ENCODE measurements around the gene HLCS. TPM values are rescaled to one million over a fixed set of nuclear protein-coding genes. Genes with fewer than 3 reads are reported as not detected.

The HLCS gene
- polyA plus RNA-seq, 1 experiment, result 22.3 TPM

DNA sequence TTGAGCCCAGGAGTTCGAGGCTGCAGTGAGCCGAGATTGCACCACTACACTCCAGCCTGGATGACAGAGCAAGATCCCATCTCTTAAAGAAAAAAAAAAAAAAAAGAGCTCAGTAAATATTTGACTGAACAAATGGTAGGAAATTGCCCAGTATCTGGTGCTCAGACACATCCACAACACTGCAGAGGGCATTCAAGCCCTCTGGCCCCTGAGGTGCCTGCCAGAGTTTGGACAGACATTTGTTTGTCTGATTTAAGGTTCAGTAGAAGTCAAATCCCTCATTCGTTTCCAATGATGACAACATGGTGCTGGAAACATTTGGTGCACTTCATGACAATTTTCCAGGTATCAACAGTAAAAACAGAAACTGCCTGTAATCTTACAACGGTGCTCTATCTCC lies 86.6 kb downstream of the HLCS start:
- DNase-seq (ENCODE audit: low read depth, low spot score), result no peak
- ChIA-PET POLR2A (no interaction called here), CTCF (interaction anchor here (0.5 to 1.6 kb wide), 4 partner anchors 10 to 126 kb away, joined by 3 to 4 read pairs (median 4); partner anchors contain the start of gene RIPPLY3)
- H3K27me3 ChIP-seq (ENCODE audit: control insufficient read depth, insufficient read depth, low read length), result no peaks in the 10 kb centered on the region
- H3K4me3 ChIP-seq (ENCODE audit: low read depth, low read length), result no peak overlapping the region
- H3K27ac ChIP-seq (ENCODE audit: low read depth, low read length), result no peak overlapping the region
- TF ChIP-seq, protein P1, sequence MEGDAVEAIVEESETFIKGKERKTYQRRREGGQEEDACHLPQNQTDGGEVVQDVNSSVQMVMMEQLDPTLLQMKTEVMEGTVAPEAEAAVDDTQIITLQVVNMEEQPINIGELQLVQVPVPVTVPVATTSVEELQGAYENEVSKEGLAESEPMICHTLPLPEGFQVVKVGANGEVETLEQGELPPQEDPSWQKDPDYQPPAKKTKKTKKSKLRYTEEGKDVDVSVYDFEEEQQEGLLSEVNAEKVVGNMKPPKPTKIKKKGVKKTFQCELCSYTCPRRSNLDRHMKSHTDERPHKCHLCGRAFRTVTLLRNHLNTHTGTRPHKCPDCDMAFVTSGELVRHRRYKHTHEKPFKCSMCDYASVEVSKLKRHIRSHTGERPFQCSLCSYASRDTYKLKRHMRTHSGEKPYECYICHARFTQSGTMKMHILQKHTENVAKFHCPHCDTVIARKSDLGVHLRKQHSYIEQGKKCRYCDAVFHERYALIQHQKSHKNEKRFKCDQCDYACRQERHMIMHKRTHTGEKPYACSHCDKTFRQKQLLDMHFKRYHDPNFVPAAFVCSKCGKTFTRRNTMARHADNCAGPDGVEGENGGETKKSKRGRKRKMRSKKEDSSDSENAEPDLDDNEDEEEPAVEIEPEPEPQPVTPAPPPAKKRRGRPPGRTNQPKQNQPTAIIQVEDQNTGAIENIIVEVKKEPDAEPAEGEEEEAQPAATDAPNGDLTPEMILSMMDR (IDR thresholded peaks at IDR 0.05; ENCODE audit: low read depth, low read length), result no peak
- H3K9me3 ChIP-seq (ENCODE audit: control insufficient read depth, insufficient read depth, low read length), result peaks cover 15% of the 10 kb centered on the region

DNA sequence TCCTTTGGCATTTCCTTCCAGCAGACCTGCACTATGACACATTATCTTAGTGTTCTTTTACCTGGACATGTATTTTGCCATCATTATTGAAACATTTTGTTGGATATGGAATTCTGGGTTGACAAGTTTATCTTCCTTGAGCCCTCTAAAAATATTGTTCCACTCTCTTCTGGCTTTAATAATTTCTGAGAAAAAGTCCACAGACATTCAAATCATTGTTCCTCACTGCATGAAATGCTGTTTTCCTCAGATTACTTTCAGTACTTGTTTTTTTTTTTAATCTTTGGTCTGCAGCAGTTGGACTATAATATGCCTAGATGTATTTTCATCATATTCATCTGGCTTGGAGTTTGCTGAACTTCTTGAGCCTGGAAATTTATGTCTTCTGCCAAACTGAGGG lies 88.7 kb downstream of the HLCS start:
- no peak for DNase-seq (ENCODE audit: low read depth, low spot score)
- TF ChIP-seq, protein P1 (IDR thresholded peaks at IDR 0.05; ENCODE audit: low read depth, low read length), result no peak
- Histone ChIP-seq H3K27me3 (ENCODE audit: control insufficient read depth, insufficient read depth, low read length) (no peaks in the 10 kb centered on the region), H3K4me3 (ENCODE audit: low read depth, low read length) (no peak overlapping the region), H3K9me3 (ENCODE audit: control insufficient read depth, insufficient read depth, low read length) (peaks cover 4% of the 10 kb centered on the region; the same call in 1 of the 2 replicates), H3K27ac (ENCODE audit: low read depth, low read length) (no peak overlapping the region)
- ChIA-PET CTCF (no interaction called here), POLR2A (no interaction called here)

DNA sequence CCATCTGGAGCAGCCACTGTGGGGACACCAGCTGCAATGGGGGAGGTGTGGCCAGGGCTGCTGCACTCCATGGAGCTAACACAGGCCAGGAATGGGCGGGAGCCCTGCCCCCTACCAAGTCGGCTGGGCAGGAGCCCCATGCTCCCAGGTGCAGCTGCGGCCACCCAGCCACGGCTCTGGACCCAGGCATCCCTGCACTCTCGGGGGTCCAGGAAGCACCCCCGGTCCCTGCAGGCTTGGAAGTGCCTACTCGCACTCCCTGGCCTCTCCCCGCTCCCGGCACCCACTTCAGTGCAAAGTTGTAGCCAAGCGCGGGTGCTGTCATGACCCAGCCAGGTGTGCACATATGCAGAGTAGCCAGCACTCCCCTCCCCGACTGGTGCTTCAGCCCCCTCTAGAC lies 91.8 kb downstream of the HLCS start:
- no peak for DNase-seq (ENCODE audit: low read depth, low spot score)
- no peak overlapping the region for H3K27ac ChIP-seq (ENCODE audit: low read depth, low read length)
- peaks cover 4% of the 10 kb centered on the region; the same call in 1 of the 2 replicates for H3K9me3 ChIP-seq (ENCODE audit: control insufficient read depth, insufficient read depth, low read length)
- H3K4me3 ChIP-seq (ENCODE audit: low read depth, low read length), result no peak overlapping the region
- TF ChIP-seq, protein P1 (IDR thresholded peaks at IDR 0.05; ENCODE audit: low read depth, low read length), result no peak
- CTCF ChIA-PET, result no interaction called here
- POLR2A ChIA-PET, result no interaction called here
- no peaks in the 10 kb centered on the region for H3K27me3 ChIP-seq (ENCODE audit: control insufficient read depth, insufficient read depth, low read length)

DNA sequence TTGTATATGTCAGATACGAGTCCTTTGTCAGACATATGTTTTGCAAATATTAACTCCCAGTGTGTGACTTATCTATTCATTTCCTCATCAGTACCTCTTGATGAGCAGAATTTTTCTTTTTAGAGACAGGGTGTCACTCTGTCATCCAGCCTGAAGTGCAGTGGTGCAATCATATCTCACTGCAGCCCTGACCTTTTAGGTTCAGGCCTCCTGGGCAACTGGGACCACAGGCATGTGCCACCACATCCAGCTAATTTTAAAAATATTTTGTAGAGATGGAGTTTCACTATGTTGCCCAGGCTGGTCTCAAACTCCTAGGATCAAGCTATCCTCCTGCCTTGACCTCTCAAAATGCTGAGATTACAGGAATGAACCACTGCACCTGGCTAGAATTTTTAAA lies 93.0 kb downstream of the HLCS start:
- peaks cover 4% of the 10 kb centered on the region; the same call in 1 of the 2 replicates for H3K9me3 ChIP-seq (ENCODE audit: control insufficient read depth, insufficient read depth, low read length)
- POLR2A ChIA-PET, result no interaction called here
- CTCF ChIA-PET, result no interaction called here
- H3K4me3 ChIP-seq (ENCODE audit: low read depth, low read length), result no peak overlapping the region
- H3K27ac ChIP-seq (ENCODE audit: low read depth, low read length), result no peak overlapping the region
- TF ChIP-seq, protein P1 (IDR thresholded peaks at IDR 0.05; ENCODE audit: low read depth, low read length), result no peak
- no peak for DNase-seq (ENCODE audit: low read depth, low spot score)
- no peaks in the 10 kb centered on the region for H3K27me3 ChIP-seq (ENCODE audit: control insufficient read depth, insufficient read depth, low read length)

DNA sequence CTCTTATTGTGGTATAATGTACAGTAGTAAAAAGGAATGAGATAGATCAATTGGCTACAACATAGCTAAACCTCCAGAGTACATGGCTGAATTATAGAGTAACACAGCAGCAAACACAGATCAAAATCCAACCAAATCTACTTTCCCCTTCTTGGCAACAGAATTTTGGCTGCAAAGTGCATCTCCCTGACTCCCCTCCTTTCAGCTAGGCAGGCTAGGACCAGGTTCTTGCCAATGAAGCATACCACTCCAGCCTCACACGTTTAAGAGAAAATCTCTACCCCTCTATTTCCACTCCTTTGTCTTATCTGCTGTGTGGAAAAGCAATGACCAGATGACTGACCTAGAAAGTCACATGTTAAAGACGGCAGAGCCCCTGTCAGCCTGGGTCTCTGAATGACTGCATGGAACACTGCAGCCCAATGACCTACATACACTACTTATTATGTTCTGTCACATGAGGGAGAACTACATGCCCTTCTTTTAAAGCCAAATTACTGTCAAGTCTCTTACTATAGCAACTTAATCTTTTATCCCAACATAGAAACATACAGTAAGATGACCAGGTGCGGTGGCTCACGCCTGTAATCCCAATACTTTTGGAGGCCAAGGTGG lies 99.1 kb downstream of the HLCS start:
- Histone ChIP-seq H3K27me3 (ENCODE audit: control insufficient read depth, insufficient read depth, low read length) (no peaks in the 10 kb centered on the region), H3K4me3 (ENCODE audit: low read depth, low read length) (no peak overlapping the region), H3K27ac (ENCODE audit: low read depth, low read length) (no peak overlapping the region), H3K9me3 (ENCODE audit: control insufficient read depth, insufficient read depth, low read length) (no peaks in the 10 kb centered on the region)
- POLR2A ChIA-PET, result no interaction called here
- TF ChIP-seq, protein P1 (IDR thresholded peaks at IDR 0.05; ENCODE audit: low read depth, low read length), result no peak
- CTCF ChIA-PET, result interaction anchor here (0.7 to 2.7 kb wide), 2 partner anchors 13 to 122 kb away, joined by 3 to 10 read pairs; no protein-coding TSS in a partner anchor
- no peak for DNase-seq (ENCODE audit: low read depth, low spot score)
